Astrocyte of the hippocampus (primary cell): Measurements from ENCODE around the gene LEMD1.
"Not testable (repeated sequence)": the region's sequence is repeated elsewhere in the genome, so short reads cannot be mapped to it uniquely, and the experiment has no call there.

Experiments
- DNase-seq: peaks from one replicate; pipeline ENCODE4 v3.0.0; 2011; ENCODE audit warnings: low read depth, low spot score

The LEMD1 gene

DNA sequence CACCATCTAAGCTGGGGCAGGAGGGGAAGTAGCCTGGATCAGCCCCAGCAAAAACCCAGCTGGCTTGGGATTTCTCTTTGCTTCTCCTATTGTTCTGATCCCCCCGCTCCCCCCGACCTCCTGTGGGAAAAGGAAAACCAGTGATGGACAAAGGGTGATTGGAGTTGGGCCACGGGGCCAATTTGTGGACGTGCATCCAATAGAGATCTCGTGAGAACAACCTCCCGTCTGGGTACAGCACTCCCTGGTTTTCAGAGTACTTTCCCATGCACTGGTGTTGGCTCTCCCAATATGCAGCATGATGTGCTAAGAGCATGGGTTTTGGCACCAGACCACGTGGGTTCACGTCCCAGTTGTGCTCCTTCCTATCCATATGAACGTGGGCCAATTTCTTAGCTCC lies 25.0 kb upstream of the LEMD1 start:
- DNase-seq: no peak

DNA sequence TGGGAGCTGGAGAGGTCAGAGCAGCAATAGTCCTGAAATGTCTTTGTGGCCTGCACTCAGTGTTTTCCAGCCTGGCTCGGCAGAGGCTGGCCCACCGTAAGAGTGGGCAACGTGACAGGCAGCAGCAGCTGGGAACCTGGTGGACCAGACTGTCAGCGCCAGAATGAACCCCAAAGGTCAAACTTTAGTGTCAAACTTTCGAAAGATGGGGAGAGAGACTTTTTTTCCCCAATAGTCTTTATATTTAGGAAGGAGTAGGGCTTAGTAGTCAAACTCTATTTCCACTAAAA lies 23.7 kb upstream of the LEMD1 start:
- no peak for DNase-seq

GRCh38 chr1:205444931-205445645 lies 23.2 kb upstream of the LEMD1 start:
- DNase-seq: peak; percentile 91

DNA sequence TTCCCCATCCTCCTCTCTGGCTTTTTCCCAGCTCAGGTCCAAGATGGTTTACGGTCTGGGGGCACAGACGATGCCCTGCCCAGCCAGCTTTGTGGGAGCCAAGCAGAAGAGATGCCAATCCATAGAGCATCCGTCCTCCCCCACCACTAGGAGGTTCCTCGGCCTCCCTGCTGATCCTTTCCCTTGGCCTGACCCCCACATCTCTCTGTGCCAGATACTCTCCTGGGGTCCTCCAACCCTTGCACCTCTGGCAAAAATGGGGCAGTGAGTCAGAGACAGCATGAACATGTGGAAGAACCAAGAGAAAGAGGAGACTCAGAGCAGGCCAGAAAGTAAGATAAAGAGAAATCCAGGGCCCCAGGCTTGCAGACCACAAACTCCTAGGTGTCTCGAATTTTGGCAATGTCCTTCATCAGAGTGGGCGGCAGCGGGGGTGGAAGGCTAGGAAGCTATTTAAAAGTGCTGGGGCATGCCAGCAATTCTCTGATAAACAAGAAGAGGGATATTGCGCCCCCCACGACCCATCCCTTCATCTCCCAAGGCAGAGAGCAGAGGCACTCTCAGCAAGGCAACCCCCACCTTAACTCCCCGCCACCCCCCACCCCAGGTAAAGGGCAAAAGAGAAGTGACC lies 22.6 kb upstream of the LEMD1 start:
- DNase-seq: no peak

- no peak for DNase-seq
Observed at GRCh38 chr1:205443585-205444299, 21.9 kb upstream of the LEMD1 start.

DNA sequence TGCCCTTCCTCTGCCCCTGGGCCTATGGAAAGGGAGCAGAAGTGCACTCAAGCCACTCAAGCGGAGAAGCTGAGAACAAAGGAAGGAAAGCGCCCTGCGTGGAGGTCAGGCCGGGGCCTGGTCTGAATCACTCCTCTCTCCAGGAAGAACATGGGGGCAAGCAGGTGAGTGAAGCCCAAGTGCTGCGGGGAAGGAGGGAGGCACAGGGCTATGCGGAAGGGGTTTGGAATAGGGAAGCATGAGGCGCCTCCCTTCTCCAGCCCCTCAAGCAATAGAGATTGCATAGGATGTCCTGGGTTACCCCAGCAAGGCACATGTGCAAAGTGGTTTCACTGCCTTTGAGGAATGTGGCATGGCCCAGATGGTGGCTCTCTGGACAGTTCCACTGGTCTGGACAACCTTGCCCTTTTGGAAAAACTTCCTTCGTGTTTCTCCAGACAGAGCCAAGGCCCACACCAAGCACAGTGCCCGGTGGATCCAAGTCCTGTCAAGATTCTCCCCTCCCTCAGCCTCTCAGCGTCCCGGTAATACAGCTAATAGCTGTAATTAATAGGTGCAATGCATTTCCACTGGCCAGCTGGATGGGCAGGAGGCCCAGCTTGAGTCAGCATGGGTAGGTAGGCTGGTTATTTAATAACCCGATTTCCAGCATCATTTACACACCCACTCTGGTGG lies 20.3 kb upstream of the LEMD1 start:
- no peak for DNase-seq

DNA sequence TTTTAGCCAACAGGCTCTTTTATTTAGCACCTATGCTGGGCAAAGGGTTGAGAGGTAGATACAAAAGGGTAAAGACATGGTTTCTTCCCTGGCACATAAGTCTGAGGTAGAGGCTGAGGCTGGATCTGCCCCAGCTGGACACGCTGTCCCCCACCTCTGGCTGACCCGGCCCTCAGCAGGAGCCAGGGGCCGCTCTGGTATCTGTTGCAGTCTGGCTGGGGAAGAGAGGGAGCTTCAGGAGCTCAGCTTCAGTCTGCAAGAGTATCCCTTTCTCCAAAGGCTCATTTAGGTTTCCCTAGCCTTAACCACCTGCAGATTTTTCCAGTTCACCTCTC lies 19.8 kb upstream of the LEMD1 start:
- DNase-seq: no peak

DNA sequence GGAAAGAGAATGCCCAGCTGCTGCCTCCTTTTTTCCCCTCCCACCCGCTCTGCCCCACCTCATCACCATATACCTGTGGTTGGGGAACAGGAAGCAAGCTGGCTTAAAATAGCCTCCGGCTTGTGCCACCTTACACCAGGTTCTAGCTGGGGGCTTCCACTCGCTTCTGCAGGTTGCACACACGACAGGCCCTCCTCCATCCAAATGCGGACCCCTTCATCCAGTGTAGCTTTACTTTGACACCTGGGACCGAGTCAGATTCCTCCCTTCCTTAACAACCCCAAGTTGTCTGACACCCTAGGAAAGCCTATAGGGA lies 19.4 kb upstream of the LEMD1 start:
- DNase-seq: no peak

- peak; percentile 85 for DNase-seq
Observed at GRCh38 chr1:205440476-205441317, 18.8 kb upstream of the LEMD1 start.

GRCh38 chr1:205440121-205440475 lies 18.2 kb upstream of the LEMD1 start:
- DNase-seq: no peak

DNA sequence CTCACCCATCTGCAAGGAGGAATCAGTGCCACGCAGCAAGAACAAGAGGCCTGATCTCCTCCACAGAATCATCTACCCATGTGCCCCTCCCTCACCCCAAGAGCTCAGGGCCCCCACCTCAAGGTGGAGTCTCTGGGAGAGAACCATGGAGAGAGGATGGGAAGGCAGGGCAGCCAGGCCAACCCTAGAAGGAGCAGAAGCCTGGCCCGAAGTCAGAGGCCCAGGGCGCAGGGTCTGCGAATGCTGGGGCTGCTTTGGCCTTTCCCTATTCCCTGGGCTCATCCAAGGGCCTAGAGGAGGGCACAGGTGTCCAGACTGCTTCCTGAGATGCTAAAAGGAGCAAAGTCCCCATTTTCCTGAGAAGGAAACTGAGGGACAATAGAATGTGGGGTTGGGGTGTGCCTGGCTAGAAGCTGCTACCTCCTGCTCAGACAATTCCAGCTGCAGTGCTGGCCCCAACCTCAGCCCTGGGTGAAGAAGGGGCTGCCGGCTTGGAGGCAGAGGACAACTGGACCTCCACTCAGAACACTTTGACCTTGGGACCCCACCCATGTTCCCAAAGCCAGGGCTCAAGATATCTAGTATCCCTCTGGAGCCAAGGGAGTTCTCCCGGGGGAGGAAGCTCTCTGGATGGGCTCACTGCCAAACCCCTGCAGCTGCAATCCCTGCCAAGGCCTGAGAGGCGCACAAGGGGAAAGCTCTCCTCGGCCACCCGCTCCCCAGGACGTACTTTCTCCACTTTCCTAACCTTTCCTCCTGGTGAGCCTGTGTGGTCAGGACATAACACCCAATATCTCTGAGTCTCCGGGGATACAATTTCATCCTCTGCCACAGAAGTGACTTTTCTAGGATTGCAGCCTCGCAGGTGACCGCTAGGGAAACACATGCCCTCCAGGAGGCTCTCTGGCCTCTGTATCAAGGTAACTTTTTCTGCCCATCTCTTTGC lies 16.6 kb upstream of the LEMD1 start:
- peak; percentile 88 for DNase-seq

GRCh38 chr1:205437570-205437969 lies 15.7 kb upstream of the LEMD1 start:
- DNase-seq: no peak

DNA sequence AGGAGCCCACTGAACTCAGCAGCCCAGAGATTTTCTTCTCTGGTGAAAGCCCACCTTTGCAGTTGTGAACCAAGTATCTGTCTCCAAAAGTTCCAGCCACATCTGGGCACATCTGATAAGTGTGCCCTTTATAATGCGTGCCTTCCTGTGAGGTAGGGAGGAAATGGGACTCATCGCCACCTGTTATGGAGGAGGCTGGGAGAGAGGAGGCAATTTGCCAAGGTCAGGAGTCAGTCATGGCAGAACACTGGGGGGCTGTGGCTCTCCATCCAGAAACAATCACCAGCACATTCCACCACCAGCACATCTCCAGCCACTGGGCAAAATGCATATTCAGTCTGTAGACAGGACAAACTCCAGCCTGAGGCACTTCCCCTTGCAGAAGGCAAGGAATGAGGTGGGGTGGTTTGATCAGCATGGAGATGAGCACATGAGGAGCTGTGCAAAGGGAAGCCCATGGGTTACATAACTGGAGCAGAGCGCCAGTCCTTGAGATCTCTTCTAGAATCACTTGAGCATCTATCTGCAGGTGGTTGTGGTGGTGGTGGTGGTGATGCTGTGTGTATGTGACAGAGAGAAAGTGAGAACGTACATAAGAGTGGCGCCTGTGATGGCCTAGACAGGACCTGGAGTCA lies 15.0 kb upstream of the LEMD1 start:
- no peak for DNase-seq

GRCh38 chr1:205435578-205436573 lies 14.0 kb upstream of the LEMD1 start:
- no peak for DNase-seq

DNA sequence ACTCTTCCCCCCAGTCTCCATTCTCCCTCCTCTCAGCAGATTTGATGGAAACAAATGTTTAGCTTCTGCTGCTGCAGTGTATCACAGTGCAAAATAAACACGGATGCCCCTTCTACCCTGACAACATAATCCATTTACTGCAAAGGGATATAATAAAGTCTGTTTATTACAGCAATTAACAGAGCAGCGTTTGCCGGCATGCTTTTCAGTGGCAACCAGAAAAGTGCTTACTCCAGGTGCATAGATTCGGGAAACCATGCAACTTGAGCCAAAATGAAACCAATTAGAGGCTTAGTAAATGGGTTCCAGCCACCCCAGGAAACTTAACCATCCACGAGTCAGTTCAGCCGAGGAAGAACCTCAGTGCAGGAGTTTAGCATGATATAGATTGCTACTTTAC lies 12.9 kb upstream of the LEMD1 start:
- no peak for DNase-seq

DNA sequence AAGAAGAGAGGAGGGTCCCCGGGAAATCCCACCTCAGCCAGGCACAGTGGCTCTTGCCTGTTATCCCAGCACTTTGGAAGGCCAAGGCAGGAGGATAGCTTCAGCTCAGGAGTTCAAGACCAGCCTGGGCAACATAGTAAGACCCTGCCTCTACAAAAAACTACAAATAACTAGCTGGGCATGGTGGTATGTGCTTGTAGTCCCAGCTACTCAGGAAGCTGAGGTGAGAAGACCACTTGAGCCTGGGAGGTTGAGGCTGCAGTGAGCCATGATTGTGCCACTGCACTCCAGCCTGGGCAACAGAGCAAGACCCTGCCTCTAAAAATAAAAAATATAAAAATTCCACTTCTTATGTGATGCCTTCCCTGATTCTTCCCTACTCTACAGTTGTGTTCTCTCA lies 10.8 kb upstream of the LEMD1 start:
- not testable (repeated sequence) for DNase-seq

GRCh38 chr1:205432116-205432515 lies 10.3 kb upstream of the LEMD1 start:
- DNase-seq: no peak

DNA sequence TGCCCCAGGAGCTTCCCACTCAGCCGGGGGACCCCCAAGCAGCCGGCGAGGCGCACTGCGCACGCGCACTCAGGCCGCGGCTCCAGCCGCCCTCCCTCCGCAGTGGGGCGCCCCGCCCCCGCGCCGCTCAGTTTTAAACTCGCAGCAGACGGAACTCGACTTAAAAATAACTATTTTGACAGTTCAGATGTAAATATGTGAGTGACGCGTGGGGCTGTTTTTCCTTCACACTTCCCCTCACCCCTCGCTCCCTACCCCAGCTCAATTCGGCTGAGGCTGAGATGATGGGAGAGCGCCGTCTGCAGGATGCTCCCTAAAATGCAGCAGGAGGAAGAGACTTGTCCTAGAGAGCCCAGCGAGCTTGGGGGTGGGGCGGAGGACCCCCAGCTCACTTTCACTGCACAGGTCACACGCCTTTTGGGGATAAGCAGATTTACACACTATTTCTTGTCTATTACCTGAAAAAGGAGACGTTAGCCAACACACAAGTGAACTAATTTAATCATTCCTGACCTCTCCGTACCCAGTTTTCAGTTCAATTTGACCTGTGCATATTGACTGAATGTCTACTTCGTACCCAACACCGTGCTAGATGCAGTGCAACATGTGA lies 8.9 kb upstream of the LEMD1 start:
- peak; percentile 77 for DNase-seq
